ENCODE measurements around the gene SRRM3. TPM values are rescaled to one million over a fixed set of nuclear protein-coding genes. Genes with fewer than 3 reads are reported as not detected.
A peak's percentile ranks its signal among the peaks of the same experiment; 100 is the strongest.

Gene SRRM3
- total and polyA plus RNA-seq, 2 experiments from 2014 or later, result 8.6 to 13.8 TPM

DNA sequence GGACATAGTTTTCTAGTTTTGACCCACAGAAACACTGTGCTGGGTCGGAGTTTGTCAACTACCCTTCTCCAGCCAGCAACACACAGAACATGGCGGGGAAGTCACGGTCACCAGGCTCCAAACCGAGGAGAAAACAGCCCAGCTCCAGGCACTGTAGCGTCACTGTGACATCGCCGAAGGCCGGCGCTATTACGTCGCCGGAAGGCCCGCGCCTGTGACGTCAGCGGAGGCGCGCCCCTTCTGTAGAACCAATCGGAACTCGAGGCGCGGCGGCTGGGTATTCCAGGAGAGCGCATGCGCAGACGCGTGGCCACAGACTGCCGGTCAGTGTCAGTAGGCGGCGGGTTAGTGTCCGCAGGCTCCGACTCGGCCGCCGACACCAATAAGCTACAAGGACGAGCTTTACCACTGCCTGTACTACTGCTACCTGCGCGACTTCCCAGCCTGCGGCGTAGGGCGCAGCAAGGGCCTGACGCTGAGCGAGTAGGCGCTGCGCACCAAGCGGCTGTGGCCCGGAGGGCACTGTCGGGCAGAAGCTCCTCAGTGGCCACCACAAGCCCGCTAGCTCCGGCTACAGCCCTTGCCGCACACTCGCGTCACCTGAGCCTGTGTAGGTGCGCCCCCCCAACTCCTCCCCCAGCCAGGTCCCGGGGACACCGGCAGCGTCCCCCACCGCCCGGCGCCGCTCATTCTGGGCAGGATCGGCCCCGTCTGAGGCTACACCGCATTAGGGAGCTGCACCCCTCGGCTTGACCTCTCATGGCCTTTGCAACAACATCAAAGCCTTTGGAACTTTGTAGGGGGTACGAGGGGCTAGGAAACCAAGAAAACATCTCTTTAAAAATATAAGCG, 35.1 kb upstream of the SRRM3 start:
- Mint-ChIP-seq H3K36me3 (ENCODE audit: low read depth) (no peaks in the 10 kb centered on the region; the same call in 1 of the 3 replicates), H3K4me1 (peaks cover 33% of the 10 kb centered on the region), H3K9me3 (no peaks in the 10 kb centered on the region), H3K4me3 (peak overlapping the region; percentile 80), H3K27me3 (ENCODE audit: insufficient read depth, low read depth, poor library complexity) (peaks cover 18% of the 10 kb centered on the region), H3K27ac (peak overlapping the region; percentile 99)
- Histone ChIP-seq H3K36me3 (ENCODE audit: insufficient read depth) (no peaks in the 10 kb centered on the region), H3K4me1 (ENCODE audit: insufficient read depth) (peaks cover 7% of the 10 kb centered on the region), H2AFZ (no peak overlapping the region), H3K27ac (ENCODE audit: low read depth) (peak overlapping the region; percentile 95), H3K4me2 (peak overlapping the region; percentile 90), H3K4me3 (peak overlapping the region; percentile 76), H3K27me3 (ENCODE audit: insufficient read depth) (no peaks in the 10 kb centered on the region), H3K79me2 (replicated peaks; ENCODE audit: insufficient read depth) (no peaks in the 10 kb centered on the region), H3F3A (replicated peaks; ENCODE audit: low read depth) (peaks cover 3% of the 10 kb centered on the region; the same call in 1 of the 2 replicates), H3K9me2 (ENCODE audit: insufficient read depth) (0 out of 2 replicates have a peak, but pooled peaks cover 4% of the 10 kb centered on the region), H4K20me1 (replicated peaks; ENCODE audit: insufficient read depth) (no peaks in the 10 kb centered on the region)
- TF ChIP-seq NANOG (IDR thresholded peaks at IDR 0.05; ENCODE audit: borderline replicate concordance) (0 out of 2 replicates have a peak, but pooled peaks have one; percentile 35), STAT1 (IDR thresholded peaks at IDR 0.05; ENCODE audit: unreplicated experiment) (no peak), CTCF (conservative IDR thresholded peaks at IDR 0.05; ENCODE audit: low read depth in 2 of 2) (peak in 1 of 2 experiments; percentile 13; a peak in 1 of 4 replicates), JUNB (IDR thresholded peaks at IDR 0.05; ENCODE audit: unreplicated experiment) (no peak), CREB1 (CRISPR knock-in tag; IDR thresholded peaks at IDR 0.05; ENCODE audit: low read depth) (peak; percentile 99), EZH2phosphoT487 (IDR thresholded peaks at IDR 0.05; ENCODE audit: unreplicated experiment) (no peak), ETS1 (IDR thresholded peaks at IDR 0.05) (no peak), ZNF331 (CRISPR knock-in tag; IDR thresholded peaks at IDR 0.05; ENCODE audit: low read depth) (no peak), ZNF114 (CRISPR knock-in tag; IDR thresholded peaks at IDR 0.05) (no peak), POLR2AphosphoS5 (IDR thresholded peaks at IDR 0.05; ENCODE audit: low read depth) (peak; percentile 96), EZH2 (IDR thresholded peaks at IDR 0.05; ENCODE audit: low read depth, unreplicated experiment) (no peak), ZNF462 (CRISPR knock-in tag; IDR thresholded peaks at IDR 0.05) (no peak)
- TF ChIP-seq, protein P1, sequence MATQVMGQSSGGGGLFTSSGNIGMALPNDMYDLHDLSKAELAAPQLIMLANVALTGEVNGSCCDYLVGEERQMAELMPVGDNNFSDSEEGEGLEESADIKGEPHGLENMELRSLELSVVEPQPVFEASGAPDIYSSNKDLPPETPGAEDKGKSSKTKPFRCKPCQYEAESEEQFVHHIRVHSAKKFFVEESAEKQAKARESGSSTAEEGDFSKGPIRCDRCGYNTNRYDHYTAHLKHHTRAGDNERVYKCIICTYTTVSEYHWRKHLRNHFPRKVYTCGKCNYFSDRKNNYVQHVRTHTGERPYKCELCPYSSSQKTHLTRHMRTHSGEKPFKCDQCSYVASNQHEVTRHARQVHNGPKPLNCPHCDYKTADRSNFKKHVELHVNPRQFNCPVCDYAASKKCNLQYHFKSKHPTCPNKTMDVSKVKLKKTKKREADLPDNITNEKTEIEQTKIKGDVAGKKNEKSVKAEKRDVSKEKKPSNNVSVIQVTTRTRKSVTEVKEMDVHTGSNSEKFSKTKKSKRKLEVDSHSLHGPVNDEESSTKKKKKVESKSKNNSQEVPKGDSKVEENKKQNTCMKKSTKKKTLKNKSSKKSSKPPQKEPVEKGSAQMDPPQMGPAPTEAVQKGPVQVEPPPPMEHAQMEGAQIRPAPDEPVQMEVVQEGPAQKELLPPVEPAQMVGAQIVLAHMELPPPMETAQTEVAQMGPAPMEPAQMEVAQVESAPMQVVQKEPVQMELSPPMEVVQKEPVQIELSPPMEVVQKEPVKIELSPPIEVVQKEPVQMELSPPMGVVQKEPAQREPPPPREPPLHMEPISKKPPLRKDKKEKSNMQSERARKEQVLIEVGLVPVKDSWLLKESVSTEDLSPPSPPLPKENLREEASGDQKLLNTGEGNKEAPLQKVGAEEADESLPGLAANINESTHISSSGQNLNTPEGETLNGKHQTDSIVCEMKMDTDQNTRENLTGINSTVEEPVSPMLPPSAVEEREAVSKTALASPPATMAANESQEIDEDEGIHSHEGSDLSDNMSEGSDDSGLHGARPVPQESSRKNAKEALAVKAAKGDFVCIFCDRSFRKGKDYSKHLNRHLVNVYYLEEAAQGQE (IDR thresholded peaks at IDR 0.05; ENCODE audit: unreplicated experiment), result no peak
- peak; percentile 98 for DNase-seq (ENCODE audit: low spot score)
- ATAC-seq, result peak; percentile 66

Measured in GM23338 (cell line).